Measurements from ENCODE around the gene RFLNA.

DNA sequence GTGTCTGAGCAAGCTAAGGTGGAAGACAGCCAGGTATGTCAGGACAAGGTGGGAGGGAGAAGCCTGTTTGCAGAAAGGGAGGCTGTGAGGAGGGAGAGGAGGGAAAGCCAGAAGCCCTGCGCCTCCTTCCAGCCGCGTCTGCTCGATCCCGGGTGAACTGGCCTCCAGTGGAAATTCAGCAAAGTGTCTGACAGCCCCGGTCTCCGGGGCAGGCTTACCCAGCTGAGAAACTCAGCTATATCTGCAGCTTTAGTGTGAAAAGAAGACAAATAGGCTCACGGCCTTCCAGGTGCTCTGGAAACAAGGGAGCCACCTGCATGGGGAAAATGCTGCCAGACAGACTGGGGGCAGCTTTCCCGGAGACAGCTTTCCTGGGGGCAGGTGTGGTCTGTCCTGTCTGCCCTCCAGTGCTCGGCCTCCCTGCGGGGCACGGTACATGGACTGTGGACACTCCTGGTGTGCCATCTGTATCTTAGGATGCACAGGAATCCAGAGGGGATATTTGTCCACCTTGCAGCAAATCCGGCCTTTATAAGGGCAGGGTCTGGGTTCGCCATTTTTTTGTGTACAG is 6.3 kb downstream of the RFLNA start:
- TF ChIP-seq, protein P1, sequence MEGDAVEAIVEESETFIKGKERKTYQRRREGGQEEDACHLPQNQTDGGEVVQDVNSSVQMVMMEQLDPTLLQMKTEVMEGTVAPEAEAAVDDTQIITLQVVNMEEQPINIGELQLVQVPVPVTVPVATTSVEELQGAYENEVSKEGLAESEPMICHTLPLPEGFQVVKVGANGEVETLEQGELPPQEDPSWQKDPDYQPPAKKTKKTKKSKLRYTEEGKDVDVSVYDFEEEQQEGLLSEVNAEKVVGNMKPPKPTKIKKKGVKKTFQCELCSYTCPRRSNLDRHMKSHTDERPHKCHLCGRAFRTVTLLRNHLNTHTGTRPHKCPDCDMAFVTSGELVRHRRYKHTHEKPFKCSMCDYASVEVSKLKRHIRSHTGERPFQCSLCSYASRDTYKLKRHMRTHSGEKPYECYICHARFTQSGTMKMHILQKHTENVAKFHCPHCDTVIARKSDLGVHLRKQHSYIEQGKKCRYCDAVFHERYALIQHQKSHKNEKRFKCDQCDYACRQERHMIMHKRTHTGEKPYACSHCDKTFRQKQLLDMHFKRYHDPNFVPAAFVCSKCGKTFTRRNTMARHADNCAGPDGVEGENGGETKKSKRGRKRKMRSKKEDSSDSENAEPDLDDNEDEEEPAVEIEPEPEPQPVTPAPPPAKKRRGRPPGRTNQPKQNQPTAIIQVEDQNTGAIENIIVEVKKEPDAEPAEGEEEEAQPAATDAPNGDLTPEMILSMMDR (conservative IDR thresholded peaks at IDR 0.05; ENCODE audit: low read length), result no peak
- TF ChIP-seq EZH2phosphoT487 (IDR thresholded peaks at IDR 0.05; ENCODE audit: borderline replicate concordance), result no peak
